MM.1S (cell line): ENCODE measurements around the gene PAX6.

Source experiments
- EZH2 ChIP-seq: fragments of 300-600 bp; sonication (generic); optimal IDR thresholded peaks from 2 replicates; pipeline ENCODE3; 2017; ENCODE audit warnings: low read depth, mild to moderate bottlenecking, antibody characterized with exemption, low read length, mixed read lengths
- TF ChIP-seq, protein P1 (sequence below): fragments of 300-600 bp; sonication (generic); IDR thresholded peaks from 2 replicates; pipeline ENCODE4 v1.5.1; 2016; ENCODE audit warnings: antibody characterized with exemption, low read length, mixed read lengths

DNA sequence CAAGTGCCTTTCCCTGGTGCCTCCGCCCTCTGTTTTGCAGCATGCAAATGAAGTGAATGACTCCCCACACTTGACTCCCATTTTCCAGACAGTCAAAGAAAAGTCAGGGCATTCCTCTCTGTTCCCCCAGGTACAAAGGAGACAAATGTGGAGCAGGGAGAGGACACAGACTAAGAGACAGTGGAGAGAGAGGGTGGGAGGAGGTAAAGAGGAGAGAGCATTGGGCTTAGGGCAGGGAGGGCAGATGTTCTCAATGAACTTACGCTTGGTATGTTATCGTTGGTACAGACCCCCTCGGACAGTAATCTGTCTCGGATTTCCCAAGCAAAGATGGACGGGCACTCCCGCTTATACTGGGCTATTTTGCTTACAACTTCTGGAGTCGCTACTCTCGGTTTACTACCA is 9.8 kb downstream of the PAX6 start:
- TF ChIP-seq, protein P1, sequence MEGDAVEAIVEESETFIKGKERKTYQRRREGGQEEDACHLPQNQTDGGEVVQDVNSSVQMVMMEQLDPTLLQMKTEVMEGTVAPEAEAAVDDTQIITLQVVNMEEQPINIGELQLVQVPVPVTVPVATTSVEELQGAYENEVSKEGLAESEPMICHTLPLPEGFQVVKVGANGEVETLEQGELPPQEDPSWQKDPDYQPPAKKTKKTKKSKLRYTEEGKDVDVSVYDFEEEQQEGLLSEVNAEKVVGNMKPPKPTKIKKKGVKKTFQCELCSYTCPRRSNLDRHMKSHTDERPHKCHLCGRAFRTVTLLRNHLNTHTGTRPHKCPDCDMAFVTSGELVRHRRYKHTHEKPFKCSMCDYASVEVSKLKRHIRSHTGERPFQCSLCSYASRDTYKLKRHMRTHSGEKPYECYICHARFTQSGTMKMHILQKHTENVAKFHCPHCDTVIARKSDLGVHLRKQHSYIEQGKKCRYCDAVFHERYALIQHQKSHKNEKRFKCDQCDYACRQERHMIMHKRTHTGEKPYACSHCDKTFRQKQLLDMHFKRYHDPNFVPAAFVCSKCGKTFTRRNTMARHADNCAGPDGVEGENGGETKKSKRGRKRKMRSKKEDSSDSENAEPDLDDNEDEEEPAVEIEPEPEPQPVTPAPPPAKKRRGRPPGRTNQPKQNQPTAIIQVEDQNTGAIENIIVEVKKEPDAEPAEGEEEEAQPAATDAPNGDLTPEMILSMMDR = no peak
- no peak for TF ChIP-seq EZH2
